ENCODE measurements around the gene TRAM1L1. TPM values are rescaled to one million over a fixed set of nuclear protein-coding genes. Genes with fewer than 3 reads are reported as not detected.

The TRAM1L1 gene
- polyA plus RNA-seq (2013, experiment 1 of 2; ENCODE audit: insufficient read length) = 4.7 TPM
- polyA plus RNA-seq (2013, experiment 2 of 2; ENCODE audit: insufficient read length) = 4.9 TPM

- DNase-seq = peak; percentile 88
Observed at GRCh38 chr4:117084866-117085701, at the start of gene TRAM1L1. TRAM1L1 (minus strand) TSS chr4:117085576; CDS start chr4:117085393, 183 bp downstream.

GRCh38 chr4:117134386-117134785, 49.0 kb upstream of the TRAM1L1 start:
- DNase-seq = peak; percentile 78

DNA sequence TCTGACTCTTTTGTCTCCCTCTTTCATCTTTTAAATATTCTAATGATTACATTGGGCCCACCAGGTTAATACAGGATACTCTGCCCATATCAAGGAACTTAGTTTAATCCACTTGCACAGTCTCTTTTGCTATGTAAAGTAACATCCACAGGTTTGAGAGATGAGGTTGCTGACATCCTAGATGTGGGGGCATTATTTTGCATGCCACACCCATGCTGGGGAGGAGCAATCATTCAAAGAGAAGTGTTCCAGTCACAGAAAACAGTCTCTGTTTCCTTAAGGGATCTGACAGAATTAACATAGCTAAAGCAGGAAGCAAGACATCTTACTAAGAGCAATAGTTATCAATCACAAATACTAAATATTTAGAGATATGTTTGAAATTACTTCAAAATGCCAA, 11.5 kb upstream of the TRAM1L1 start:
- no peak for DNase-seq

DNA sequence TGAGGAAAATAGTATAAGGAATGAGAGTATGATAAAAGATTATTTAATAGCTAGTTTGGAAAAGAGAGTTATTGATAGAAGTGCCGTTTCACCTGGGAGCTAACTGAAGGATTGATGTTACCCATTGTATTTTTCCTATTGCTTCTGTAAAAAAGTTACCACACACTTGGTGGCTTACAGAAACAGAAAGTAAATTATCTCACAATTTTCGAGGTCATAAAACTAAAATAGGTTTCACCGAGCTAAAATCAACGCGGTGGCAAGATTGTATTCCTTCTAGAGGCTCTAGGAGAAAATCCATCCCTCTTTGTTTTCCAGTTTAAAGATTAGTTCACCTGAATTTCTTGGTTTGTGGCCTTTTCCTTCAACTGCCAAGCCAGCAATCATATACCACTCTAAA, 11.1 kb upstream of the TRAM1L1 start:
- DNase-seq = no peak

- peak; percentile 74 for DNase-seq
Observed at GRCh38 chr4:117093571-117093970, 8.2 kb upstream of the TRAM1L1 start.

- DNase-seq = no peak
Observed at GRCh38 chr4:117077760-117078159, 7.6 kb downstream of the TRAM1L1 start.

GRCh38 chr4:117068120-117068519, 17.3 kb downstream of the TRAM1L1 start:
- DNase-seq = no peak

GRCh38 chr4:117063961-117064696, 21.2 kb downstream of the TRAM1L1 start:
- DNase-seq = peak; percentile 84

DNA sequence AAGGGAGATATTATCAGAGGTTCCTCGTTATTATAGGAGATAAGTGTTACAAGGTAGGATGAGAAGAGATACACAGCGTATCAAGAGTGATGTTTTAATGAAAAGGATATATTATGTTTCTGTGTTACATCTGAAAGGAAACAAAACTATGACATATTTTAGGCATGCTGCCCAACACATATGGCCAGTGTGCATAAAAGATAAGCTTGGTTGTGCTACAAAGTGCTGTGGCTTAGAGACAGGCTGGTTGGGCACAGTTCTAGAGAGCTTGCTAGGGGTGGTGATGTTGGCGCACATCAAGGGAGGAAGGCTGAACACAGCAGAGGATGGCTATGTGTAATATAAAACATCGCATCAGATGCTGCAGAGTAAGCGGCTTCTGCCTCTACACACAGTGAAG, 42.4 kb downstream of the TRAM1L1 start:
- no peak for DNase-seq
